SK-N-MC (cell line): ENCODE measurements around the gene PLEKHA7.

ENCODE experiments used
- EZH2 ChIP-seq: fragments of 200-600 bp; sonication (generic); IDR thresholded peaks from one replicate; pipeline ENCODE4 v1.6.1; 2017; ENCODE audit warnings: antibody characterized with exemption
- POLR2AphosphoS5 ChIP-seq: IDR thresholded peaks from 2 replicates; pipeline ENCODE4 v1.6.1; 2012; ENCODE audit warnings: mild to moderate bottlenecking, low read depth, low read length, borderline replicate concordance

GRCh38 chr11:16793009-16793408 lies 221.2 kb downstream of the PLEKHA7 start:
- TF ChIP-seq EZH2, result no peak
- no peak for TF ChIP-seq POLR2AphosphoS5
